CD4-positive, alpha-beta memory T cell (primary cell): ENCODE data around the gene CRB1. TPM values are rescaled to one million over a fixed set of nuclear protein-coding genes. Genes with fewer than 3 reads are reported as not detected.

Source experiments
- polyA plus RNA-seq, 2 donors: library from polyadenylated mRNA; unstranded; fragments of 300-500 nt; fragmentation: Illumina TruSeq; gene quantifications; one replicate each; pipeline ENCODE4 v1.2.3, GENCODE V29; 2021
- total RNA-seq, 2 experiments: library from RNA; stranded (reverse); gene quantifications; one replicate each; pipeline ENCODE4 v1.2.3, GENCODE V29; 2021

Gene CRB1
- total and polyA plus RNA-seq, 4 experiments from 2014 or later = 0.10 to 0.55 (median 0.38) TPM

Other genes starting within 250 kb of the CRB1 start
- not detected for gene F13B, start 201.0 kb upstream of the CRB1 start, total RNA-seq
- gene F13B, start 201.0 kb upstream of the CRB1 start, polyA plus RNA-seq = not detected
- gene ASPM, start 121.6 kb upstream of the CRB1 start, total RNA-seq = under 1 TPM; 0.30 to 0.38 TPM
- gene ASPM, start 121.6 kb upstream of the CRB1 start, polyA plus RNA-seq = under 1 TPM in 1 of 2 donors, not detected in 1; 0.01 TPM
- gene ZBTB41, start 67.0 kb upstream of the CRB1 start, total RNA-seq = 10 to 100 TPM; 12.8 to 13.9 TPM
- gene ZBTB41, start 67.0 kb upstream of the CRB1 start, polyA plus RNA-seq = 1 to 10 TPM; 1.2 to 2.9 TPM